SU-DHL-6 (cell line): ENCODE measurements around the gene OSBPL5.

Experiments used
- H2AFZ ChIP-seq: fragments of 200-600 bp; sonication (generic); 2 replicates; pipeline ENCODE4 v1.6.1; 2014; ENCODE audit warnings: low read depth, mild to moderate bottlenecking, moderate library complexity, mixed read lengths, antibody characterized with exemption, low read length; ENCODE audit not compliant: severe bottlenecking
- H3F3A ChIP-seq: fragments of 200-600 bp; shearing (Covaris generic); 2 replicates; pipeline ENCODE4 v1.6.0; 2016; ENCODE audit warnings: antibody characterized with exemption, mild to moderate bottlenecking; ENCODE audit not compliant: insufficient read depth
- H3K27ac ChIP-seq: fragments of 200-600 bp; sonication (generic); 2 replicates; pipeline ENCODE4 v1.5.1; 2016; ENCODE audit warnings: low read depth, mild to moderate bottlenecking, low read length, moderate library complexity, mixed read lengths
- H3K27me3 ChIP-seq: fragments of 200-600 bp; sonication (generic), shearing (Covaris generic); 2 replicates; pipeline ENCODE4 v1.6.0; 2014; ENCODE audit warnings: mild to moderate bottlenecking, low read length
- H3K36me3 ChIP-seq: fragments of 200-600 bp; sonication (generic); 2 replicates; pipeline ENCODE4 v1.6.1; 2014; ENCODE audit warnings: mild to moderate bottlenecking, low read length, mixed read lengths
- H3K4me2 ChIP-seq: fragments of 300-600, 200-600 bp; shearing (Covaris generic), sonication (generic); 2 replicates; pipeline ENCODE4 v1.6.0; 2014; ENCODE audit warnings: low read length, low read depth, mild to moderate bottlenecking; ENCODE audit not compliant: poor library complexity, severe bottlenecking
- H3K4me3 ChIP-seq: fragments of 200-600 bp; sonication (generic); 2 replicates; pipeline ENCODE4 v1.5.1; 2014; ENCODE audit warnings: antibody characterized with exemption, low read length, mild to moderate bottlenecking, mixed read lengths; ENCODE audit not compliant: insufficient read depth, poor library complexity, severe bottlenecking
- H3K79me2 ChIP-seq: fragments of 200-600 bp; sonication (generic); 2 replicates; pipeline ENCODE4 v1.6.1; 2014; ENCODE audit warnings: mild to moderate bottlenecking, low read length, moderate library complexity; ENCODE audit not compliant: insufficient read depth
- H3K9ac ChIP-seq: fragments of 200-600 bp; sonication (generic); 2 replicates; pipeline ENCODE4 v1.7.0; 2014; ENCODE audit warnings: mild to moderate bottlenecking, low read length
- H3K9me2 ChIP-seq: fragments of 200-600 bp; sonication (generic); replicated peaks from 2 replicates; pipeline ENCODE4 v1.6.1; 2014; ENCODE audit warnings: low read length; ENCODE audit not compliant: insufficient read depth
- H3K9me3 ChIP-seq: fragments of 200-600 bp; sonication (generic); 2 replicates; pipeline ENCODE4 v1.6.1; 2014; ENCODE audit warnings: low read length, mixed read lengths; ENCODE audit not compliant: insufficient read depth
- H4K20me1 ChIP-seq: fragments of 200-600 bp; sonication (generic); 2 replicates; pipeline ENCODE4 v1.6.1; 2014; ENCODE audit warnings: low read depth, mild to moderate bottlenecking, antibody characterized with exemption, low read length, moderate library complexity, mixed read lengths
- EZH2phosphoT487 ChIP-seq: fragments of 200-600 bp; sonication (generic), shearing (Covaris generic); conservative IDR thresholded peaks from 2 replicates; pipeline ENCODE4 v1.6.1; 2018; ENCODE audit warnings: mild to moderate bottlenecking, antibody characterized with exemption, low read length, moderate library complexity, mixed read lengths
- TF ChIP-seq, protein P1 (sequence below): fragments of 200-600 bp; sonication (generic); IDR thresholded peaks from one replicate; pipeline ENCODE4 v1.5.1; 2017; ENCODE audit warnings: antibody characterized with exemption, mild to moderate bottlenecking, low read length, moderate library complexity; ENCODE audit not compliant: insufficient read depth, poor library complexity, severe bottlenecking

The OSBPL5 gene

DNA sequence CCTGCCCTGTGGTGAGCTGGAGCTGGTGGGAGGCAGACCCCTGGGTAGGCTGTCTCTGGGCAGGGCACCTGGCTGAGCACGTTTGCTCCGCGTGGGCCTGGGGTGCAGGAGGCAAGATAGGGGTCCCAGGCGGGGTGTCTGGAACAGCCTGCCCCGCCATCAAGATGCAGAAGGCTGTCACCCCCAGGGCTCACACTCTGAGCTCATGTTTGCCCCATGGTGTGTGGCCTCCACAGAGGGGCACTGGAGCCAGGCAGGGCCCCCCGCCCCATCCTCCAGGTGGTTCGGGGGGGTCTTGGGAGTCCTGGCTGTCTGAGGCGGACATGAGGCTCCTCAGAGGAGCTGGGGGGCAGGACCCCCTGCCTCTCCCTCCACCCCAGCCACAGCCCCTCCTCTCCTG lies 79.0 kb downstream of the OSBPL5 start:
- TF ChIP-seq EZH2phosphoT487, result no peak
- TF ChIP-seq, protein P1, sequence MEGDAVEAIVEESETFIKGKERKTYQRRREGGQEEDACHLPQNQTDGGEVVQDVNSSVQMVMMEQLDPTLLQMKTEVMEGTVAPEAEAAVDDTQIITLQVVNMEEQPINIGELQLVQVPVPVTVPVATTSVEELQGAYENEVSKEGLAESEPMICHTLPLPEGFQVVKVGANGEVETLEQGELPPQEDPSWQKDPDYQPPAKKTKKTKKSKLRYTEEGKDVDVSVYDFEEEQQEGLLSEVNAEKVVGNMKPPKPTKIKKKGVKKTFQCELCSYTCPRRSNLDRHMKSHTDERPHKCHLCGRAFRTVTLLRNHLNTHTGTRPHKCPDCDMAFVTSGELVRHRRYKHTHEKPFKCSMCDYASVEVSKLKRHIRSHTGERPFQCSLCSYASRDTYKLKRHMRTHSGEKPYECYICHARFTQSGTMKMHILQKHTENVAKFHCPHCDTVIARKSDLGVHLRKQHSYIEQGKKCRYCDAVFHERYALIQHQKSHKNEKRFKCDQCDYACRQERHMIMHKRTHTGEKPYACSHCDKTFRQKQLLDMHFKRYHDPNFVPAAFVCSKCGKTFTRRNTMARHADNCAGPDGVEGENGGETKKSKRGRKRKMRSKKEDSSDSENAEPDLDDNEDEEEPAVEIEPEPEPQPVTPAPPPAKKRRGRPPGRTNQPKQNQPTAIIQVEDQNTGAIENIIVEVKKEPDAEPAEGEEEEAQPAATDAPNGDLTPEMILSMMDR, result no peak
- Histone ChIP-seq H3K36me3 (no peaks in the 10 kb centered on the region), H4K20me1 (no peaks in the 10 kb centered on the region), H3K4me2 (no peak overlapping the region), H3K4me3 (no peak overlapping the region), H3K27me3 (no peaks in the 10 kb centered on the region), H3K9me3 (no peaks in the 10 kb centered on the region), H3K9ac (no peak overlapping the region), H3F3A (no peaks in the 10 kb centered on the region), H3K9me2 (no peaks in the 10 kb centered on the region), H2AFZ (no peak overlapping the region), H3K79me2 (no peaks in the 10 kb centered on the region), H3K27ac (no peak overlapping the region)

DNA sequence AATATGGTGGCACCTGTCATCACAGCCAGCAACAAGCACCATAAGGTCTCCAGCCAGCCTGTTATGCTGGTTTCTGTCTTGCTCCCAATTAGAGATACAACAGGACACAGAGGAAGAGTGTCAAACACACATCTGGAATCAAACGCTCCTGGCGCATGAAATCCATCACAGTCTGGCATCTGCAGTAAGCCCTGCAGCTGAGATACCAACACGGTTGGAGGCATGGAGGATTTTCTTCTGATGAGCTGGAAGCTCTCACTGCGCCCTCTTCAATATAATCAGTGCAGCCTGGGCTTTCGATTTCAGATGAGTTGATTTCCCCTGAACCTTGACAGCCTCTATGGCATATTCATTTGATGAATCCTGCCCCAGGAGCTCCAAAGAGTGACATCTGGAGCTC lies 80.1 kb downstream of the OSBPL5 start:
- H3K9me2 ChIP-seq, result no peaks in the 10 kb centered on the region
- H3K36me3 ChIP-seq, result no peaks in the 10 kb centered on the region
- H3K4me3 ChIP-seq, result no peak overlapping the region
- H3K27me3 ChIP-seq, result no peaks in the 10 kb centered on the region
- no peaks in the 10 kb centered on the region for H3K79me2 ChIP-seq
- no peak overlapping the region for H2AFZ ChIP-seq
- H3K4me2 ChIP-seq, result no peak overlapping the region
- no peaks in the 10 kb centered on the region for H4K20me1 ChIP-seq
- H3F3A ChIP-seq, result no peaks in the 10 kb centered on the region
- TF ChIP-seq, protein P1, result no peak
- TF ChIP-seq EZH2phosphoT487, result no peak
- H3K27ac ChIP-seq, result no peak overlapping the region
- no peak overlapping the region for H3K9ac ChIP-seq
- no peaks in the 10 kb centered on the region for H3K9me3 ChIP-seq

DNA sequence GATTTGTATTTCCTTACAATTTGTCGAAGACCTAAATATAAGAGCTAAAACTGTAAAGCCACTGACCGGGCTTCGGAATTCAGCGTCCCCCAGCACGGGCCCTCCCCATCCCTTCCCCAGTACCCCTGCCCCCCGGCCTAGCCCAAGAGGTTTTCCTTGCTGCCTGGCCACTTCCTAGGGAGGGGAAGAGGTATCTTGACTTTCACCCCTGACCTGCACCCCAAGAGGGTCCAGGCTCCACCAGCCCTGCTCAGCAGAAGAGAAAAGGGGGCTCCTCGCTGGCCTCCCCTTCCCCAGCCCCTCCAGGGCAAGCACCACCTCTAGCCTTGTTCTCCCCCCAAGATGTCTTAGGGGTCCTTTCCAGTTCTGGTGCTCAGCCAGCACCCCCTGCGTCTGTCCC lies 81.8 kb downstream of the OSBPL5 start:
- H2AFZ ChIP-seq, result no peak overlapping the region
- H3K4me3 ChIP-seq, result no peak overlapping the region
- H3K9ac ChIP-seq, result no peak overlapping the region
- H3F3A ChIP-seq, result no peaks in the 10 kb centered on the region
- H3K27me3 ChIP-seq, result no peaks in the 10 kb centered on the region
- H3K4me2 ChIP-seq, result no peak overlapping the region
- H3K27ac ChIP-seq, result no peak overlapping the region
- no peaks in the 10 kb centered on the region for H3K9me3 ChIP-seq
- H3K36me3 ChIP-seq, result no peaks in the 10 kb centered on the region
- no peaks in the 10 kb centered on the region for H3K79me2 ChIP-seq
- TF ChIP-seq, protein P1, result no peak
- TF ChIP-seq EZH2phosphoT487, result no peak
- no peaks in the 10 kb centered on the region for H4K20me1 ChIP-seq
- H3K9me2 ChIP-seq, result no peaks in the 10 kb centered on the region

DNA sequence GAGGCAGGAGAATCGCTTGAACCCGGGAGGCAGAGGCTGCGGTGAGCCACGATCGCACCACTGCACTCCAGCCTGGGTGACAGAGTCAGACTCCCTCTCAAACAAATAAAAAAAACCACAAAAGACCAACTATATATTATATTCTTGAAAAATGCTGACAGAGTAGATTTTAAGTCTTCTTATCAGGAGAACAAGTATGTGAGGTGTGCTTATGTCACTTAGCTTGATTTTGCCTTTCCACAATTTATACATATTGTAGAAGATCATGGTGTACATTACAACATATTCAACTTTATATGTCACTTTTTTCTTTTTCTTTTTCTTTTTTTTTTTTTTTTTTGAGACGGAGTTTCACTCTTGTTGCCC lies 83.7 kb downstream of the OSBPL5 start:
- Histone ChIP-seq H3K4me3 (no peak overlapping the region), H3K4me2 (no peak overlapping the region), H3K9ac (no peak overlapping the region), H2AFZ (no peak overlapping the region), H3K9me2 (no peaks in the 10 kb centered on the region), H3K79me2 (no peaks in the 10 kb centered on the region), H3K9me3 (no peaks in the 10 kb centered on the region), H4K20me1 (no peaks in the 10 kb centered on the region), H3K27me3 (no peaks in the 10 kb centered on the region), H3F3A (no peaks in the 10 kb centered on the region), H3K36me3 (no peaks in the 10 kb centered on the region), H3K27ac (no peak overlapping the region)
- TF ChIP-seq, protein P1, result no peak
- TF ChIP-seq EZH2phosphoT487, result no peak
